Measurements from ENCODE around the gene DSG1.

The DSG1 gene

GRCh38 chr18:31303771-31304170 is 14.2 kb upstream of the DSG1 start:
- Histone ChIP-seq H3K27ac (ENCODE audit: low read length) (no peak overlapping the region), H2AFZ (ENCODE audit: low read length) (no peak overlapping the region), H3K4me3 (ENCODE audit: low read length) (no peak overlapping the region), H3F3A (ENCODE audit: insufficient read depth, low read length) (no peaks in the 10 kb centered on the region), H4K20me1 (ENCODE audit: insufficient read depth, low read length) (no peaks in the 10 kb centered on the region), H3K9me2 (replicated peaks; ENCODE audit: insufficient read depth, low read length) (no peaks in the 10 kb centered on the region), H3K4me1 (ENCODE audit: low read length) (no peaks in the 10 kb centered on the region), H3K9me3 (replicated peaks; ENCODE audit: insufficient read depth, low read length) (no peaks in the 10 kb centered on the region), H3K36me3 (replicated peaks; ENCODE audit: insufficient read depth, low read length) (no peaks in the 10 kb centered on the region), H3K9ac (ENCODE audit: low read length) (no peak overlapping the region), H3K79me2 (ENCODE audit: low read length) (no peaks in the 10 kb centered on the region), H3K27me3 (replicated peaks; ENCODE audit: insufficient read depth, low read length) (no peaks in the 10 kb centered on the region), H3K4me2 (ENCODE audit: low read depth, low read length) (no peak overlapping the region)
- no peak for TF ChIP-seq CTCF (IDR thresholded peaks at IDR 0.05; ENCODE audit: low read length)
- no peak for TF ChIP-seq EZH2phosphoT487 (IDR thresholded peaks at IDR 0.05; ENCODE audit: low read length)
- no peak for TF ChIP-seq EZH2 (optimal IDR thresholded peaks at IDR 0.05; ENCODE audit: low read depth, low read length)
- DNase-seq, result no peak

GRCh38 chr18:31309115-31309514 is 8.8 kb upstream of the DSG1 start:
- H3K9me2 ChIP-seq (replicated peaks; ENCODE audit: insufficient read depth, low read length), result no peaks in the 10 kb centered on the region
- H3K4me3 ChIP-seq (ENCODE audit: low read length), result no peak overlapping the region
- H2AFZ ChIP-seq (ENCODE audit: low read length), result no peak overlapping the region
- H3F3A ChIP-seq (ENCODE audit: insufficient read depth, low read length), result no peaks in the 10 kb centered on the region
- no peaks in the 10 kb centered on the region for H3K4me1 ChIP-seq (ENCODE audit: low read length)
- DNase-seq, result no peak
- no peaks in the 10 kb centered on the region for H3K79me2 ChIP-seq (ENCODE audit: low read length)
- H3K9ac ChIP-seq (ENCODE audit: low read length), result no peak overlapping the region
- no peaks in the 10 kb centered on the region for H3K36me3 ChIP-seq (replicated peaks; ENCODE audit: insufficient read depth, low read length)
- no peak overlapping the region for H3K4me2 ChIP-seq (ENCODE audit: low read depth, low read length)
- no peaks in the 10 kb centered on the region for H3K9me3 ChIP-seq (replicated peaks; ENCODE audit: insufficient read depth, low read length)
- H3K27me3 ChIP-seq (replicated peaks; ENCODE audit: insufficient read depth, low read length), result no peaks in the 10 kb centered on the region
- no peaks in the 10 kb centered on the region for H4K20me1 ChIP-seq (ENCODE audit: insufficient read depth, low read length)
- no peak overlapping the region for H3K27ac ChIP-seq (ENCODE audit: low read length)
- TF ChIP-seq EZH2 (optimal IDR thresholded peaks at IDR 0.05; ENCODE audit: low read depth, low read length), result no peak
- no peak for TF ChIP-seq CTCF (IDR thresholded peaks at IDR 0.05; ENCODE audit: low read length)
- no peak for TF ChIP-seq EZH2phosphoT487 (IDR thresholded peaks at IDR 0.05; ENCODE audit: low read length)

GRCh38 chr18:31316974-31317373 is 986 bp upstream of the DSG1 start:
- no peak for TF ChIP-seq EZH2phosphoT487 (IDR thresholded peaks at IDR 0.05; ENCODE audit: low read length)
- no peak for TF ChIP-seq CTCF (IDR thresholded peaks at IDR 0.05; ENCODE audit: low read length)
- no peak for TF ChIP-seq EZH2 (optimal IDR thresholded peaks at IDR 0.05; ENCODE audit: low read depth, low read length)

More at GRCh38 chr18:31316974-31317373, 986 bp upstream of the DSG1 start:
- H3K27me3 ChIP-seq (replicated peaks; ENCODE audit: insufficient read depth, low read length), result no peaks in the 10 kb centered on the region
- H3K4me3 ChIP-seq (ENCODE audit: low read length), result no peak overlapping the region
- no peaks in the 10 kb centered on the region for H4K20me1 ChIP-seq (ENCODE audit: insufficient read depth, low read length)
- no peak for DNase-seq
- no peak overlapping the region for H3K27ac ChIP-seq (ENCODE audit: low read length)
- H3K79me2 ChIP-seq (ENCODE audit: low read length), result no peaks in the 10 kb centered on the region
- no peak overlapping the region for H3K9ac ChIP-seq (ENCODE audit: low read length)
- H3K9me2 ChIP-seq (replicated peaks; ENCODE audit: insufficient read depth, low read length), result no peaks in the 10 kb centered on the region
- no peak overlapping the region for H2AFZ ChIP-seq (ENCODE audit: low read length)
- H3K4me1 ChIP-seq (ENCODE audit: low read length), result no peaks in the 10 kb centered on the region
- H3K4me2 ChIP-seq (ENCODE audit: low read depth, low read length), result no peak overlapping the region
- no peaks in the 10 kb centered on the region for H3K9me3 ChIP-seq (replicated peaks; ENCODE audit: insufficient read depth, low read length)
- no peaks in the 10 kb centered on the region for H3F3A ChIP-seq (ENCODE audit: insufficient read depth, low read length)
- no peaks in the 10 kb centered on the region for H3K36me3 ChIP-seq (replicated peaks; ENCODE audit: insufficient read depth, low read length)
